Activated CD4-positive, alpha-beta T cell treated with anti-CD3 and anti-CD28 coated beads, Interleukin-2, amount 50 U/mL, for 48 hours (primary cell): ENCODE data around the gene PI3.

ENCODE experiments used
- DNase-seq, 2 experiments: peaks; one replicate each; pipeline ENCODE4 v3.0.0-alpha.2; 2020

The PI3 gene

GRCh38 chr20:45189067-45189609 is 14.4 kb downstream of the PI3 start:
- no peak for DNase-seq

- no peak for DNase-seq
Measured at GRCh38 chr20:45189861-45190260, 15.2 kb downstream of the PI3 start.

- DNase-seq = no peak
Measured at GRCh38 chr20:45191926-45192325, 17.2 kb downstream of the PI3 start.

- DNase-seq = no peak
Measured at GRCh38 chr20:45193331-45193730, 18.6 kb downstream of the PI3 start.

GRCh38 chr20:45206725-45207124 is 32.0 kb downstream of the PI3 start, which contains the start of gene SEMG1:
Gene SEMG1, plus strand, starts transcription at chr20:45207033. Its CDS starts 21 bp downstream, at chr20:45207054.
- DNase-seq = no peak

GRCh38 chr20:45209924-45210323 is 35.2 kb downstream of the PI3 start:
- no peak for DNase-seq

GRCh38 chr20:45211569-45212474 is 37.1 kb downstream of the PI3 start:
- DNase-seq = no peak

GRCh38 chr20:45212836-45213235 is 38.1 kb downstream of the PI3 start:
- no peak for DNase-seq

- DNase-seq = no peak
Measured at GRCh38 chr20:45218124-45218523, 43.4 kb downstream of the PI3 start.

GRCh38 chr20:45218636-45219035 is 43.9 kb downstream of the PI3 start:
- no peak for DNase-seq

- no peak for DNase-seq
Measured at GRCh38 chr20:45221076-45221475, 46.4 kb downstream of the PI3 start, which contains the start of gene SEMG2. Gene SEMG2, plus strand, starts transcription at chr20:45221373. Its CDS starts 17 bp downstream, at chr20:45221390.

GRCh38 chr20:45223136-45223535 is 48.4 kb downstream of the PI3 start:
- DNase-seq = no peak
